ENCODE data around the gene FAM120B.

FAM120B gene

DNA sequence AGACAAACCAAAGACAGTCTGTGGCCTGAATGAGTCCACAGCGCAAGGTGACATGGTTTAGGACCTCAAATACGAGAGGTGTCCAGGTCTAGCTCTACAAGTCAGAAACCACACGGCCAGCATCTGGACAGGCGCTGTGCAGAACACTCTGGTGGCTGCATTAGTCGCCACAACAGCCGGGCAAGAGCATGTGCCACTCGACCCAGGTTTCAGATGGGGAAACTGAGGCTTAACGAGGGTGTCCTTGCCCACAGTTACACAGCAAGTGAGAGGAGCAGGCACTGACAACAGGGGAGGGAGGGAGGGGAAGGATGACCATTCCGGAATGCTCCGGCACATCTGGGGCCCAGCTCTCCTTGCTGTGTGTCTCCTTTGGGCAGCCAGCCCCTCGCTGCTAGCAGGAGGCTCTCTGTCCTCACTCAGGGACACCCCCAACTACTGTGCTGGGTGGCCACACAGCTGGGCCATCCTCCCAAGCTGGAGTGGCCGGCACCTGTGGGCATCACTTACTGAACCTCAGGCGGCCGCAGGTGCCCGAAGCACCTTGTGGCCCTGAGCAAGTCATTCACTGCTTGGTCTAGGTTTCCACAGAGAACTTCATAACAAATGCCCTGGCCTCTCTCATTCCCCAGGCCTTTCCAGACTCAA is 22.3 kb upstream of the FAM120B start:
- no peak for DNase-seq
- in situ Hi-C loops (cut with MboI; ENCODE audit: low pct_unique_long_range_greater_than_20kb, low sequenced_read_pairs) = no loop called here

DNA sequence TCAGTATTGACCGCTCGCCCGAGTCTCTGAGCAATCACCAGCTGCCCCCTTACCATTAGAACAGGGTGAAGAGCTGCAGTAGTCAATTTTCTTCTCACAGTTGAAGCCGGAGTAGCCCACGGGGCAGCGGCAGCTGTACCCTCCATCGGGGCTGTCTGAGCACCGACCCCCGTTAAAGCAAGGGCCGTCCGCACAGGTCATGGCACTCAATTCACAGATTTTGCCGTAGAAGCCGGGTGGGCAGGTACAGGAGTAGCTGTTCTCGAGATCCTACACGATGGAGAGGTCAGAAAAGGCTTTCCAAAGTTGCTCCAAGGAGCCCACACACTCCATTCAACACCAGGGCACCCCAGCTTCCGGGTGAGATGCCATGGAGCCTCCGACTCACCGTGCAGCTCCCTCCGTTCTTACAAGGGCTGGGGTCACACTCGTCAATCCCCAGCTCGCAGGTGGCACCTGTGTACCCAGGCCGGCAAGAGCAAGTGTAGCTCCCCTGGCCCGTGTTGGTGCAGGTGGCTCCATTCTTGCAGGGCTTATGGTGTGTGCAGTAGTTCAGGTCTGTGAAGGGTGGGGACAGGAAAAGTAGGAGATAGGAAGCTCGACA is 21.6 kb upstream of the FAM120B start:
- in situ Hi-C loops (cut with MboI; ENCODE audit: low pct_unique_long_range_greater_than_20kb, low sequenced_read_pairs) = no loop called here
- no peak for DNase-seq

GRCh38 chr6:170285482-170285881 is 21.1 kb upstream of the FAM120B start:
- in situ Hi-C loops (cut with MboI; ENCODE audit: low pct_unique_long_range_greater_than_20kb, low sequenced_read_pairs) = no loop called here
- DNase-seq = no peak

- in situ Hi-C loops (cut with MboI; ENCODE audit: low pct_unique_long_range_greater_than_20kb, low sequenced_read_pairs) = no loop called here
These were observed 20.2 kb upstream of the FAM120B start for GRCh38 chr6:170286246-170286933.

DNA sequence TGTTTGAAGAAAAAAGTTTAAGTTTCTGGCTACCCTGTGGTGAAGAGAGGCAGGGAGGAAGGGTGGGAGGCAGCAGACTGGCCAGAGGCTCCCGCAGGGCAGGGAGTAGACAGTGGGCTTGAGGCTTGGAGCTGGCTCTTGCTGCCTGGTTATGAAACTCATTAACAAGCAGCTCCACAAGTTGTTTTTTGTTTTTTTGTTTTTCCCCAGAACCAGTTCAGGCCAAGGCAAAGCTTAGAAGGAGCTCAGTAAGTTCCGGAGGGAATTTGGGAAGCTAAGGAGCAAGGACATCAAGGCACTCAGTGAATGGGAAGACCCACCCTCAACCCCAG is 19.7 kb upstream of the FAM120B start:
- in situ Hi-C loops (cut with MboI; ENCODE audit: low pct_unique_long_range_greater_than_20kb, low sequenced_read_pairs) = no loop called here

More at GRCh38 chr6:170286246-170286933, 20.2 kb upstream of the FAM120B start:
- DNase-seq = no peak

GRCh38 chr6:170287371-170287876 is 19.1 kb upstream of the FAM120B start:
- in situ Hi-C loops (cut with MboI; ENCODE audit: low pct_unique_long_range_greater_than_20kb, low sequenced_read_pairs) = no loop called here
- no peak for DNase-seq

More for the DNA sequence above, 19.7 kb upstream of the FAM120B start:
- no peak for DNase-seq

- in situ Hi-C loops (cut with MboI; ENCODE audit: low pct_unique_long_range_greater_than_20kb, low sequenced_read_pairs) = no loop called here
These were observed 18.4 kb upstream of the FAM120B start for GRCh38 chr6:170288091-170288631.

GRCh38 chr6:170288852-170289179 is 17.7 kb upstream of the FAM120B start:
- DNase-seq = no peak
- in situ Hi-C loops (cut with MboI; ENCODE audit: low pct_unique_long_range_greater_than_20kb, low sequenced_read_pairs) = no loop called here

More at GRCh38 chr6:170288091-170288631, 18.4 kb upstream of the FAM120B start:
- DNase-seq = no peak

DNA sequence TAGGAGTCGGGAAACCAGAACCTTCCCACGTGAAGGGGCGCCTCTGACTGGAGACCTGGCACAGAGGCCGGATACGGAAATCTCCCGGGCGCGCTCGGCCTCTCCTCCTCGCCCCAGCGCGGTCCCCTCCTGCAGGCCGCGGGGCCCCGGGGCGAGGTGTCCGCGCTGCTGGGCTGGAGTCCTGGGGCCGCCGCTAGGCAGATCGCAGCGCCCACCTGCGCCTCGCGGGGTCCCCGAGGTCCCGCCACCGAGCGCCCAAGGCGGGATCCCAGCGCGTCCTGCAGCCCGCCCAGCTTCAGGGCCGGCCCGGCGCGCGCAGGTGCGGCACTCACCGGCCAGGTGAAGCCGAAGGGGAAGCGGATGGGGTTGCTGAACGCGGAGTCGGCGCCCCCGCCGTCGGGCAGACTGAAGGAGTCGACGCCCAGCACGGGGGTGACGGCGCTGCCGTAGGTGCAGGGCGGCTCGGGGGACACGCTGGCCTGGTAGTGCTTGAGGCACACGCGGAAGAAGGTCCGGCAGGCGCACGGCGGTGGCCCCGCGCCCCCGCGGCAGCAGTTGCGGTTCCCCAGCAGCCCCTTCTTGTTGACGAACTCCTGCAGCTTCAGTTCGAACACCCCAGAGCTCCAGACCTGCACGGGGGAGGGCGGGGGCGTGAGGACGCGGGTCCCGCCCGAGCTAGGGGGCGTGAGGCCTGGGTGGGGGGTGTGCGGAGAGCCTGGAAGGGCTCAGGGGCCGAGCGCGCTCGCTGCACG is 17.2 kb upstream of the FAM120B start:
- in situ Hi-C loops (cut with MboI; ENCODE audit: low pct_unique_long_range_greater_than_20kb, low sequenced_read_pairs) = no loop called here
- no peak for DNase-seq

- in situ Hi-C loops (cut with MboI; ENCODE audit: low pct_unique_long_range_greater_than_20kb, low sequenced_read_pairs) = loop anchor here (10.0 kb wide), 1 partner anchor 125 kb away; no protein-coding TSS in a partner anchor
These were observed 16.6 kb upstream of the FAM120B start for GRCh38 chr6:170289951-170290295.

GRCh38 chr6:170290296-170291128 is 16.0 kb upstream of the FAM120B start, which contains the start of gene DLL1:
TSS of gene DLL1 (minus strand) at chr6:170291078. CDS start at chr6:170290139, 939 bp downstream.
- in situ Hi-C loops (cut with MboI; ENCODE audit: low pct_unique_long_range_greater_than_20kb, low sequenced_read_pairs) = loop anchor here (10.0 kb wide), 1 partner anchor 126 kb away; no protein-coding TSS in a partner anchor
- peak; percentile 67 for DNase-seq

More at GRCh38 chr6:170289951-170290295, 16.6 kb upstream of the FAM120B start:
- DNase-seq = no peak

- DNase-seq = peak; percentile 70
- in situ Hi-C loops (cut with MboI; ENCODE audit: low pct_unique_long_range_greater_than_20kb, low sequenced_read_pairs) = loop anchor here (10.0 kb wide), 1 partner anchor 127 kb away; no protein-coding TSS in a partner anchor
These were observed 15.1 kb upstream of the FAM120B start for GRCh38 chr6:170291271-170292110.

- no peak for DNase-seq
- in situ Hi-C loops (cut with MboI; ENCODE audit: low pct_unique_long_range_greater_than_20kb, low sequenced_read_pairs) = loop anchor here (10.0 kb wide), 1 partner anchor 127 kb away; no protein-coding TSS in a partner anchor
These were observed 14.5 kb upstream of the FAM120B start for GRCh38 chr6:170292111-170292406.

- in situ Hi-C loops (cut with MboI; ENCODE audit: low pct_unique_long_range_greater_than_20kb, low sequenced_read_pairs) = loop anchor here (10.0 kb wide), 1 partner anchor 128 kb away; no protein-coding TSS in a partner anchor
- DNase-seq = peak; percentile 44
These were observed 14.0 kb upstream of the FAM120B start for GRCh38 chr6:170292407-170293158.

DNA sequence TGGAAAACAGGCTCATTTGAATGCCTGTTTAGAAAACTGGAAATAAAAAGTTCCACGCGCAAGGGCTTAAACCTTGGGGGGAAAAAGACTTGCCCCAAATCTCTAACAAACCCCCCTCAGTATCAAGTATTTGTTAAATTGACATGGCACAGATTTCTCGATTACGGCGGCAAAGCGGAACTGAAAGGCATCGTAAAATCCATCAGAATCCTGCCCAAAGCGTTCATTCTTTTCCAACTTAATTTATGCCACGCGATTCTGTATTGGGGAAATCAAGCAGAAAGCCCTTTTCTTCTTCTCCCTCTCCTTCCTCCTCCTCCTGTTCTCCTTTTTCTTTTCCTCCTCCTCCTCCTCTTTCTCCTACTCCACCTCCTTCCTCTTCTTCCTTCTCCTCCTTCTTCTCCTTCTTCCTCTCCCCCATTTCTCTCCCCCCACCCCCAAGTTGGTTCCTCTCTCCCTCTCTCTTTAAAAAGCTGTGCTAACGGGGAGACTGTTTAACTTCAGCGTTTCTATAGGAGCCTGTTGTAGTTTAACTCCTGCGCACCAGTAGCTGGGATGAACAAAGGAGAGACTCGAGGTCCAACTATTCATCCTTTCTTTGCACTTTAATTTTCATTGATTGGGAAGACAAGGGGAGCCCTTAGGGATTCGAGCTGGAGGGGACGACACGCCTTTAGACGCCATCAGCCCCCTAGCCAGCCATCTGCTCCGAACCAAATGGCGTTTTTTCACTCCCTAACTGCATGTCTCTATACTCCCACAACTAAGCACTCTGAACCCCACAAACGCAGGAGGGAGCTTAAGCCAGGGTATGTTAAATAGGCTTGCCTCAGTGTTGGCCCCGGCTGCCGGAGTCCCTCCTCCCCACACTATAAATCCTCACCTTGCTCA is 13.0 kb upstream of the FAM120B start:
- in situ Hi-C loops (cut with MboI; ENCODE audit: low pct_unique_long_range_greater_than_20kb, low sequenced_read_pairs) = loop anchor here (10.0 kb wide), 1 partner anchor 129 kb away; no protein-coding TSS in a partner anchor
- DNase-seq = no peak

- DNase-seq = no peak
- in situ Hi-C loops (cut with MboI; ENCODE audit: low pct_unique_long_range_greater_than_20kb, low sequenced_read_pairs) = loop anchor here (10.0 kb wide), 1 partner anchor 130 kb away; no protein-coding TSS in a partner anchor
These were observed 12.2 kb upstream of the FAM120B start for GRCh38 chr6:170294298-170294730.
